D721Med (cell line): Measurements from ENCODE around the gene TMCC1.

ENCODE experiments used
- DNase-seq: peaks from one replicate; pipeline ENCODE4 v3.0.0; 2011; ENCODE audit warnings: low spot score; ENCODE audit not compliant: insufficient read length
- FAIRE-seq: peaks from 2 replicates; lab custom pipeline; 2011; peaks lifted over from hg19 to GRCh38; lab: Jason Lieb, UNC
- TF ChIP-seq, protein P1 (sequence below): IDR thresholded peaks from 2 replicates; pipeline ENCODE4 v1.5.1; 2012; ENCODE audit warnings: mild to moderate bottlenecking, control low read depth; ENCODE audit not compliant: insufficient read depth; ENCODE audit errors: missing control alignments

Gene TMCC1

DNA sequence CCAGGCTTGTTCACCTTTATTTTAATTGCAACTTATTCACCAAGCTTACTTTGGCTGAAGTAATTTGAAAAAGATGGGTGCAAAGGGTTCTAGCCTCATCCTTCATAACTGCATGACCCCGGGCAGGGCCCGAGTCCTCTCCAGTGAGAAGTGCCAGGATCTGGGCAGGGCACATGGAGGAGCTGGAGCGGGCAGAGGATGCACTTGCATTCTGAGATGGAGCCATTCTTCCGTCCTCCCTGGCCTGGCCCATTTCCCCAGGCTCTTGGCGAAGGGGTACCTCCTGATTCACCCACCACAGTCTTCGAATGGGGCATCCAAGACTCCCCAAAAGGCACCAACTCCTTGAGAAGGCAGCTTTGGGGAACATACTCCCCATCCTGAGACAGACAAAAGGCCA is 264.5 kb downstream of the TMCC1 start:
- FAIRE-seq = no peak
- no peak for DNase-seq
- TF ChIP-seq, protein P1, sequence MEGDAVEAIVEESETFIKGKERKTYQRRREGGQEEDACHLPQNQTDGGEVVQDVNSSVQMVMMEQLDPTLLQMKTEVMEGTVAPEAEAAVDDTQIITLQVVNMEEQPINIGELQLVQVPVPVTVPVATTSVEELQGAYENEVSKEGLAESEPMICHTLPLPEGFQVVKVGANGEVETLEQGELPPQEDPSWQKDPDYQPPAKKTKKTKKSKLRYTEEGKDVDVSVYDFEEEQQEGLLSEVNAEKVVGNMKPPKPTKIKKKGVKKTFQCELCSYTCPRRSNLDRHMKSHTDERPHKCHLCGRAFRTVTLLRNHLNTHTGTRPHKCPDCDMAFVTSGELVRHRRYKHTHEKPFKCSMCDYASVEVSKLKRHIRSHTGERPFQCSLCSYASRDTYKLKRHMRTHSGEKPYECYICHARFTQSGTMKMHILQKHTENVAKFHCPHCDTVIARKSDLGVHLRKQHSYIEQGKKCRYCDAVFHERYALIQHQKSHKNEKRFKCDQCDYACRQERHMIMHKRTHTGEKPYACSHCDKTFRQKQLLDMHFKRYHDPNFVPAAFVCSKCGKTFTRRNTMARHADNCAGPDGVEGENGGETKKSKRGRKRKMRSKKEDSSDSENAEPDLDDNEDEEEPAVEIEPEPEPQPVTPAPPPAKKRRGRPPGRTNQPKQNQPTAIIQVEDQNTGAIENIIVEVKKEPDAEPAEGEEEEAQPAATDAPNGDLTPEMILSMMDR = no peak

DNA sequence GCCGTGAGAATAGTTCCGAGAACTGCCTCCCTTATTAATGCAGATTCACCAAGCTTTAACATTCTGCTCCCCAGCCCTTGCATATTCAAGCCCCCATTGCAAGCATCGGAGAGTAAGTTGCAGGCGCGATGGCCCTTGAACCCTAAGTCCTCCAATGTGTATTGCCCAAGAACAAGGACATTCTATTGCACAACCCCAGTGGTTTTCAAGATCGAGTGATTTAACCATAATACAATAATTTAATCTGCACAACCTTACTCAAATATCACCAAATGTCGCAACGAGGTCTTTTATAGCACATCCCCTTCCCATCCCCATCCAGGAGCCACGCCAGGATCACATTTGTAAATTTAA is 265.4 kb downstream of the TMCC1 start:
- TF ChIP-seq, protein P1 = no peak
- FAIRE-seq = no peak
- no peak for DNase-seq

DNA sequence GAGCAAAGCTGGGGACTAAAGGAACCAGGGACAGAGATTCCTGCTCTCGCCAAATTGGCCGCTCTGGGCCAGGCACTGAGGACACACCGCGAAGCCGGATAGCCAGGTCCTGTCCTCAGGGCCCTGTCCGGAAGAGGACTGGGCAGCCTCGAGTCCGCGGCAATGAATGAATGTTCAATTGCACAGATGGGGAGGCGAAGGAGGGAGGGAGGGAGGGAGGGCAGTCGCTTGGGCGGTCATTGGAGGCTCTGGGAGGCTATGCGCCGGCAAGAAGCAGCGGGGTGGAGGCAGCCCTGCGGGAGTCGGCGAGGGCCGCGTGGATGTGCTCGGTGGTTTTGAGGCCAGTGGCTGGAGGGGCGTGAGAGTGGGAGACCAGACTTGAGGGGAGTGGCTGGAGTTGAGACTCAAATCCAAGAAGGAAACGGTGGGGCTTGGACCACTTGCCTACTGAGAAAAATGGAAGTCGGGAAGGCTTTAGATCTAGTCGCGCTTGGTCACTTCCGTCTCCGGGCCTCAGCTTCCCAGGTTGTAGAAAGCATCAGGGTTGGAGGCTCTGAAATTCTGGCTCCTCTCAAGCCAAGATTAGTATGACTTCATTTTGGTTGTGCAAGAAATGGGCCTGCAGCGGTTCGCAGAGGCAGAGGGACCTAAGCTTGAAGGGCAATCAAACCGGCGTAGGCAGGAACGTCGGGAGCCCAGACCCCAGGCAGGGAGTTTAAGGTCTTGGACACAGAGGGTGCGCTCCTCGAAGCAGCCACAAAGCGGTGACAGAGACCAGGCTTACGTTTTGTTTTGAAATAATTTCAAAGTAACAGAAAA is 266.0 kb downstream of the TMCC1 start:
- TF ChIP-seq, protein P1 = peak; percentile 88
- FAIRE-seq = no peak
- DNase-seq = peak; percentile 45

DNA sequence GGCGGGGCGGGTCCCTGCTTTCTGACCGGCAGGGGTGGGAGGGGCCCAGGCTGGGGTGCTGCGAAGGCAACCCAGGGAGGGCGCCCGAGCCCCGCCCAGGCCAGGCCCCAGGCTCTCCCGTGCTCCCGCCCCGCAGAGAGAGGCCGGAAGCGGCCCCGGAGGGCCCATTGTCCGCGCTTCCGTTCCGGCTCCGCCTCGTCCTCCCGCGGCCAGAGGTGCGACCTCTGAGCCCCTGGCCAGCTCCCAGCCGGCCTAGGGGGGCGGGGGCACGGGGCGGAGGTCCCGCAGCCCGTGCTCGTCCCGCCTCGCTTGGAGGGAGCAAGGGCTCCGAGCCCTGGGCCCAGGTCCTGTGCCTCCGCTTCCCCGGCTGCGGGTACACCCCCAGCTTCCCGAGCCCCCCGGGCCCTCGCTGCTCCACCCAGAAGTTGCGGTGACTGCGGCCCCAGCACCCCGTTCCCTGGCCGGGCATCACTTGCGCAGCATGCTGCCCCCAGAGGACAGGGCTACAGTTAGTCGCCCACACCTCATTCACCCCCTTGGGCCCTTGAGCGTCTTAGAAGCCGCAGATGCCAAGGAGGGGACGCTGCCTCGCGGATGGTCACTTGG is 266.7 kb downstream of the TMCC1 start:
- FAIRE-seq (no peak), DNase-seq (peak; percentile 71)
- TF ChIP-seq, protein P1 = no peak

DNA sequence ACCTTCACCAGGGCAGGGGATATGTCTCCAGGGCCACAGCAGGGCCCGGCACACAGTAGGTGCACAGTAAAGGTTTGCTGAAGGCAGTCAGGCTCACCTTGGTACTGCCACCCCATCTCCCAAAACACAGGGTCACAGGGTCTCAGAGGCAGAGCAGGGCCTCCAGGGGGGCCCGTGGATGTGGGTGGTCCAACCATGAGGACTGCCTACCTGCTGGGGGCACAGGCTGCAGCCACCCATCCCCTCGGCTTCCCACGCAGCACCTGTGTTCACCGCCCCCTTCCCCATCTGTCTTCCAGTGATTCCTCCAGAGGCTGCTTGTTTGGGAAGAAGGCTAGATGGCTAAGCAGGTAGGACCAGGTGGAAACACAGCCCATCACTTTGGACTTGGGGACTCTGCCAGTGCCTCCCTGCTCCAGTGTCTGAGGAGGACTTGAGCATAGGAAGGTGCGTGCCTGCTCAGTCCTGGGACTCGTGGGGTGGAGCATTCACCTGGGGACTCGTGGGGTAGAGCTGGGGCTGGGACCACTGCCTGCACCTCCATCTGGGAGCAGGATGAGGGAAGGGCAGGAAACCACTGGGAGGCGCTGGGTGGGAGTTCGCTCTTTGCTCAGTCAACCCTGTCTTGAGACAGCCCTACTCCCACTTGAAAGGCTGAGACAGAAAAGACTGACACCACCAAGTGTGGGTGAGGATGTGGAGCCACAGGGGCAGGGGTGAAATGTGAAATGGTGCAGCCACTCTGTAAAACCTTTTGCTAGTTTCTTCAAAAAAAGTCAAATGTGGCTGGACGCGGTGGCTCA is 268.2 kb downstream of the TMCC1 start:
- DNase-seq (peak; percentile 46), FAIRE-seq (no peak)
- TF ChIP-seq, protein P1 = no peak

DNA sequence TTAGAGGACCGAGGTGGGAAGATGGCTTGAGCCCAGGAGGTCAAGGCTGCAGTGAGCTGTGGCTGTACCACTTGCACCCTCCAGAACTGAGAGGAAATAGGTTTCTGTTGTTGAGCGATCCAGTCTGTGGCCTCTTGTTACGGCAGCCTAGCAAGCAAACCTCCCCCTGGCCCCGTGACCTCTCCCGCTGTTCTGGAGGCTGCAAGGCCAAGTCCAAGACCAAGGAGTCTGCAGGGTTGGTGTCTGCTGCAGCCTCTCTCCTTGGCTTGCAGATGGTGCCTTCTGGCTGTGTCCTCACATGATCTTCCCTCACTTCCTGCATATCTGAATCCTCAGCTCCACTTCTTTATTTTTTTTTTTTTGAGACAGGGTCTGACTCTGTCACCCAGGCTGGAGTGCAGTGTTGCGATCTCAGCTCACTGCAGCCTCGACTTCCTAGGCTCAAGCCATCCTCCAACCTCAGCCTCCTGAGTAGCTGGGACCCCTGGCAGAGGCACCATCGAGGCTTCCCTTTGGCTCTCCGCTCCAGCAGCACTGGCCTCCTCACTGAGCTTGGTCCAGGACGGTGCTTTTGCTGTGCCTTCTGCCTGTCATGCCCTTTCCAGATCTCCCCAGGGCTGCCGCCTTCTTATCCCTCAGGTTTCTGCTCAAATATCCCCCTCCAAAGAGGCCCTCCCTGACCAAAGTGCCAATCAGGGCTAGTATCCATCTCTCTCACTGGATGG is 269.0 kb downstream of the TMCC1 start:
- no peak for FAIRE-seq
- TF ChIP-seq, protein P1 = no peak
- DNase-seq = no peak
